ENCODE data around the gene DDX20. TPM values are rescaled to one million over a fixed set of nuclear protein-coding genes. Genes with fewer than 3 reads are reported as not detected.

Gene DDX20
- total RNA-seq, 4 donors from 2014 or later = 16.8 to 24.4 (median 21.5) TPM

DNA sequence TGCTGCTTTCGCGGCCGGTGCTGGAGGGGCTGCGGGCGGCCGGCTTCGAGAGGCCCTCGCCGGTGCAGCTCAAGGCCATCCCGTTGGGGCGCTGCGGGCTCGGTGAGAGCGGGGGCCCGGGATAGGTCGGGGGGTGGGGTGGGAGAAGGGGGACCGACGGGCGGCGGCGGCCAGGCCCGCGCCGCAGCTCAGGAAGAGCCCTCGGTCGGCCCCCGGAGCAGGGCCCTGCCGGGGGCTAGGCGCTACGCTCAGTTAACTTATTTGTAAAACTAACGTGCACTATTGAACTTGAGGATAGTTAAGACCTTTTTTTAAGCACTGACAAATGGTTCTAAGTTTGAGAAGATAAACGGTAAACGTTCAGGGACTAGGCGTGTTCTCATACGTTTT lies 418 bp downstream of the DDX20 start:
- TF ChIP-seq, protein P1, sequence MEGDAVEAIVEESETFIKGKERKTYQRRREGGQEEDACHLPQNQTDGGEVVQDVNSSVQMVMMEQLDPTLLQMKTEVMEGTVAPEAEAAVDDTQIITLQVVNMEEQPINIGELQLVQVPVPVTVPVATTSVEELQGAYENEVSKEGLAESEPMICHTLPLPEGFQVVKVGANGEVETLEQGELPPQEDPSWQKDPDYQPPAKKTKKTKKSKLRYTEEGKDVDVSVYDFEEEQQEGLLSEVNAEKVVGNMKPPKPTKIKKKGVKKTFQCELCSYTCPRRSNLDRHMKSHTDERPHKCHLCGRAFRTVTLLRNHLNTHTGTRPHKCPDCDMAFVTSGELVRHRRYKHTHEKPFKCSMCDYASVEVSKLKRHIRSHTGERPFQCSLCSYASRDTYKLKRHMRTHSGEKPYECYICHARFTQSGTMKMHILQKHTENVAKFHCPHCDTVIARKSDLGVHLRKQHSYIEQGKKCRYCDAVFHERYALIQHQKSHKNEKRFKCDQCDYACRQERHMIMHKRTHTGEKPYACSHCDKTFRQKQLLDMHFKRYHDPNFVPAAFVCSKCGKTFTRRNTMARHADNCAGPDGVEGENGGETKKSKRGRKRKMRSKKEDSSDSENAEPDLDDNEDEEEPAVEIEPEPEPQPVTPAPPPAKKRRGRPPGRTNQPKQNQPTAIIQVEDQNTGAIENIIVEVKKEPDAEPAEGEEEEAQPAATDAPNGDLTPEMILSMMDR (IDR thresholded peaks at IDR 0.05; ENCODE audit: low read depth) = no peak

DNA sequence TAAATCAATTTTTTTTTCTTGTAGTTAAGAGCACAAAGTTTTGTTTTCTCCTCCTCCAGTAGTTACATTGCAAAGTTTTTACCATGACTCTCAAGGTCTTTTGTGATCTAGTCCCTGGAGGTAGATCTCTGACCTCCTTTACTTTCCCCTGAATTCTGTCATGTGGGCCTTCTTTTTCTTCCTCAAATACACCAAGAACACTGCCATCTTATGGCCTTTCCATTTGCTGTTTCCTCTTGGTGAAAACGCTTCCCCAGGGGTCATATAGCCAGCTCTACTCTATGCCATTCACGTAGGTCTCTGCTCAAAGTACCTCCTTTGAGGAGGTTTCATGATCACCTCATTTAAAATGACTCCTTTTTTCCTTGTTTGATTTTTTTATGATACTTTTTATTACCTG lies 2.7 kb downstream of the DDX20 start:
- TF ChIP-seq, protein P1 (IDR thresholded peaks at IDR 0.05; ENCODE audit: low read depth) = no peak

DNA sequence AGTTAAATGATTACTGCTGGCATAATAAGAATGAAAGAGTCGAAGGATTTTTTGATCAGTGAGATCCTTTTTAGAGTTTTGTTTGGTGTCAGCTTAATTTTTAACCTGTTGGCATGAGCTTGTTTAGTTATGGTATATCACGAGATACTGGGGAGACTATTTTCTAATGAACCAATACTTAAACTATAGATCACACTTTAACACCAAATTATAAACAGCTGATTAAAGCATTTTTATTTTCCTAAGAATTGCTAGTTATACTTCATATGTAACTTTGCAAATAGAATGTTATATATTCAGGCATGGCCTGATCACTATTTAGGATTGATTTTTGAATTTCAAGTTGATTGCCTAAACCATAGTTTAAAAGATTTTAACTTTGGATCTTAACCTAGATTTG lies 6.0 kb downstream of the DDX20 start:
- TF ChIP-seq, protein P1 (IDR thresholded peaks at IDR 0.05; ENCODE audit: low read depth) = no peak

DNA sequence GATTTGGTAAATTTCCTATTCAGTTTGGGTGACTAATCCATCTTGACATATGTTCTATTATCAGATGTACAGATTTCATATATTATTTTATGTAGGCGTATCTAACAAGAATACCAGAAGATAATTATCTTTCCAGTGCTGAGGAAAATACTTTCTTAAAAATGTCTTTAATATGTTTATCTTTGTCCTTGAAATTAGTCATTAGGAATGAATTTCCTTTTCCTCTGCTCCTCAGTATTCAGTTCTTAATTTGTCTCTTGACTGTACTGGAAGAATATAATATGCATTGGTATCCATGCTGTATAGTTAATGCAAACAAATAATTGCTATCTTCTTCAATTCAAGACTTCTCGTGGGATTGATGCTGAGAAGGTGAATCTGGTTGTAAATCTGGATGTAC lies 6.6 kb downstream of the DDX20 start:
- TF ChIP-seq, protein P1 (IDR thresholded peaks at IDR 0.05; ENCODE audit: low read depth) = no peak

GRCh38 chr1:111768023-111768422 lies 12.3 kb downstream of the DDX20 start:
- TF ChIP-seq, protein P1 (IDR thresholded peaks at IDR 0.05; ENCODE audit: low read depth) = no peak

DNA sequence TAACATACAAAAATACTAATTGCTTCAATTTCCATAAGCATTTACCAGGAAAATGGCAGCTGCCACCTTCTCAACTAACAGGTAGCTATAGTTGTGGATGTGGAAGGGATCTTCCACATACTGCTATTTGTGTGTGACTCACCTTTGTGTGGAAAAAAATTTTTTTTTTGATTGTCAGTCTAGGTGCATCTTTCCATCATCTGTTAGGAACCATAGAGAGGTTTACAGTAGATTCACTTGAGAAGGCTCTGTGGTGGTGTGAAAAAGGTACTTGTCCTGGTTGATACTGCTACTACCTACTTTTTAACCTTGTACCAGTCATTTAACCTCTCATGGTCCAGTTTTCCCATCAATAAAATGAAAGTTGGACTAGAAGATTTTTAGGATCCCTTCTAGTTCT lies 12.9 kb downstream of the DDX20 start:
- TF ChIP-seq, protein P1 (IDR thresholded peaks at IDR 0.05; ENCODE audit: low read depth) = no peak

DNA sequence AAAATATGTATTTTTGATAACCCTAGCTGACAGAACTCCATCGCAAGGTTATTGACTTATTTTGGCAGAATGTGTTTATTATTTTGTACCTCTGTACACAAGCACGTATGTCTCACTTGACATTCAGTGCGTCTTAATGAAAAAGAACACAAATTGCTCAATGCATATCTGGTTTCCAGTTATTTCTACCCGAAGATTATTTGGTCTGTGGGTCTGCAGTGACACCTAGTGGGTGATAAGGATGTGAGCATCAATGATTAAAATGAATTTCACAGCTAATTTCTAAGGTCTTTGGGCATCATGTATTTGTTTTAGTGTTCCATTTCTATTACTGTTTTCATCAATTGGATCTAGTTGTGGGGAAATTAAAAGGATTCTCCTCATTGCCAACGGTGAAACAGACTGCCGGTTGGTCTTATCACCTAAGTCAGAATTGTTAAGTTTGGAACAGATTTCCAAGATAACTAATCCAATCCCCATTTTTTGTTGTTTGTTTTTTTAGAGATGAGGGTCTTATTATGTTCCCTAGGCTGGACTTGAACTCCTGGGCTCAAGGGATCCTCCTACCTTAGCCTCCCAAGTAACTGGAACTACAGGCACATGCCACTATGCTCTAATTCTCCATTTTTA lies 13.9 kb downstream of the DDX20 start:
- TF ChIP-seq, protein P1 (IDR thresholded peaks at IDR 0.05; ENCODE audit: low read depth) = no peak

All from subcutaneous adipose tissue (tissue), 4 donors.